OCI-LY1 (cell line): ENCODE data around the gene IL17RE.

ENCODE experiments used
- EZH2 ChIP-seq: fragments of 200-600 bp; sonication (generic), shearing (Covaris generic); IDR thresholded peaks from 2 replicates; pipeline ENCODE4 v1.8.0; 2017; ENCODE audit warnings: borderline replicate concordance, mixed run types, mild to moderate bottlenecking, antibody characterized with exemption, low read length, moderate library complexity, mixed read lengths
- TF ChIP-seq, protein P1 (sequence below): fragments of 200-600 bp; sonication (generic), shearing (Covaris generic); IDR thresholded peaks from 2 replicates; pipeline ENCODE4 v1.5.1; 2017; ENCODE audit warnings: mild to moderate bottlenecking, antibody characterized with exemption, low read length, moderate library complexity, mixed read lengths

DNA sequence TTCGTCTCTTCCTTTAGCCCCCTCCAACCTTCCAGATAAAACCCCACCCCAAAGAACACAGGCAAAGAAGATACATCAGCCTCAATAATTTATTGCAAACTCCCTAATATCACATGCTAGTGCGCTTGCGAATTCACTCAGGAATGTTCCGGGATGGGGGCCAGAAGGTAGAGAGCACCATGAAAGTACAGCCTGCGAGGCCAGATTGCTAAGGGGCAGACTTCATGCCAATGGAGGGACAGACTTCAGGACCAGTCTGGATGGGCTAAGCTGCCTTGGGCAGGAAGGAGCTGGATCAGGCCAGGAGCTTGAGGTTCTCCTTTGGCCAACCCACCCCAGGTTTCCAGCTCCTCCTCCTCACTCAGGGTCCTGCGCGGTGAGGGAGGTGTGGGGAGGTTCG, 36.0 kb upstream of the IL17RE start:
- TF ChIP-seq, protein P1, sequence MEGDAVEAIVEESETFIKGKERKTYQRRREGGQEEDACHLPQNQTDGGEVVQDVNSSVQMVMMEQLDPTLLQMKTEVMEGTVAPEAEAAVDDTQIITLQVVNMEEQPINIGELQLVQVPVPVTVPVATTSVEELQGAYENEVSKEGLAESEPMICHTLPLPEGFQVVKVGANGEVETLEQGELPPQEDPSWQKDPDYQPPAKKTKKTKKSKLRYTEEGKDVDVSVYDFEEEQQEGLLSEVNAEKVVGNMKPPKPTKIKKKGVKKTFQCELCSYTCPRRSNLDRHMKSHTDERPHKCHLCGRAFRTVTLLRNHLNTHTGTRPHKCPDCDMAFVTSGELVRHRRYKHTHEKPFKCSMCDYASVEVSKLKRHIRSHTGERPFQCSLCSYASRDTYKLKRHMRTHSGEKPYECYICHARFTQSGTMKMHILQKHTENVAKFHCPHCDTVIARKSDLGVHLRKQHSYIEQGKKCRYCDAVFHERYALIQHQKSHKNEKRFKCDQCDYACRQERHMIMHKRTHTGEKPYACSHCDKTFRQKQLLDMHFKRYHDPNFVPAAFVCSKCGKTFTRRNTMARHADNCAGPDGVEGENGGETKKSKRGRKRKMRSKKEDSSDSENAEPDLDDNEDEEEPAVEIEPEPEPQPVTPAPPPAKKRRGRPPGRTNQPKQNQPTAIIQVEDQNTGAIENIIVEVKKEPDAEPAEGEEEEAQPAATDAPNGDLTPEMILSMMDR: no peak
- TF ChIP-seq EZH2: no peak
